OCI-LY1 (cell line): ENCODE results near the gene SLX4IP.

Experiments
- H2AFZ ChIP-seq: fragments of 200-600 bp; sonication (generic), shearing (Covaris generic); 2 replicates; pipeline ENCODE4 v1.6.0; 2014; ENCODE audit warnings: antibody characterized with exemption, mild to moderate bottlenecking, low read length
- H3F3A ChIP-seq: fragments of 200-600 bp; sonication (generic), shearing (Covaris generic); 2 replicates; pipeline ENCODE4 v1.6.0; 2014; ENCODE audit warnings: mild to moderate bottlenecking, antibody characterized with exemption, low read length, moderate library complexity; ENCODE audit not compliant: insufficient read depth
- H3K27ac ChIP-seq: fragments of 200-600 bp; sonication (generic); 2 replicates; pipeline ENCODE4 v1.5.1; 2014; ENCODE audit warnings: low read length, mixed run types, mild to moderate bottlenecking, low read depth; ENCODE audit not compliant: poor library complexity, severe bottlenecking
- H3K27me3 ChIP-seq: fragments of 200-600 bp; sonication (generic); 2 replicates; pipeline ENCODE4 v1.6.0; 2014; ENCODE audit warnings: antibody characterized with exemption, mild to moderate bottlenecking, low read length, moderate library complexity; ENCODE audit not compliant: insufficient read depth
- H3K36me3 ChIP-seq: fragments of 200-600 bp; sonication (generic); 2 replicates; pipeline ENCODE4 v1.6.1; 2014; ENCODE audit warnings: mild to moderate bottlenecking, antibody characterized with exemption, low read length, moderate library complexity, mixed read lengths; ENCODE audit not compliant: insufficient read depth
- H3K4me1 ChIP-seq: fragments of 200-600 bp; sonication (generic); 2 replicates; pipeline ENCODE4 v1.5.1; 2014; ENCODE audit warnings: mild to moderate bottlenecking, low read length, moderate library complexity; ENCODE audit not compliant: insufficient read depth, severe bottlenecking
- H3K4me2 ChIP-seq: fragments of 200-600 bp; sonication (generic), shearing (Covaris generic); 2 replicates; pipeline ENCODE4 v1.6.1; 2014; ENCODE audit warnings: low read length
- H3K4me3 ChIP-seq: fragments of 200-600 bp; sonication (generic); 2 replicates; pipeline ENCODE4 v1.5.1; 2014; ENCODE audit warnings: low read length, low read depth, mild to moderate bottlenecking, mixed read lengths; ENCODE audit not compliant: poor library complexity, severe bottlenecking
- H3K79me2 ChIP-seq: fragments of 200-600 bp; shearing (Covaris generic); 2 replicates; pipeline ENCODE4 v1.6.1; 2016; ENCODE audit warnings: mixed run types, low read length, mixed read lengths; ENCODE audit not compliant: insufficient read depth
- H3K9ac ChIP-seq: fragments of 200-600 bp; sonication (generic), shearing (Covaris generic); 2 replicates; pipeline ENCODE4 v1.6.1; 2014; ENCODE audit warnings: mild to moderate bottlenecking, low read length, mixed read lengths
- H3K9me2 ChIP-seq: fragments of 200-600 bp; sonication (generic), shearing (Covaris generic); 2 replicates; pipeline ENCODE4 v1.6.1; 2014; ENCODE audit warnings: low read depth, mild to moderate bottlenecking, low read length, mixed read lengths
- H3K9me3 ChIP-seq: fragments of 200-600 bp; shearing (Covaris generic); 2 replicates; pipeline ENCODE4 v1.6.1; 2014; ENCODE audit warnings: low read length, mixed read lengths
- H4K20me1 ChIP-seq: fragments of 200-600 bp; sonication (generic), shearing (Covaris generic); 2 replicates; pipeline ENCODE4 v1.6.0; 2016; ENCODE audit warnings: mild to moderate bottlenecking, low read length; ENCODE audit not compliant: insufficient read depth
- EZH2 ChIP-seq: fragments of 200-600 bp; sonication (generic), shearing (Covaris generic); IDR thresholded peaks from 2 replicates; pipeline ENCODE4 v1.8.0; 2017; ENCODE audit warnings: borderline replicate concordance, mixed run types, mild to moderate bottlenecking, antibody characterized with exemption, low read length, moderate library complexity, mixed read lengths
- TF ChIP-seq, protein P1 (sequence below): fragments of 200-600 bp; sonication (generic), shearing (Covaris generic); IDR thresholded peaks from 2 replicates; pipeline ENCODE4 v1.5.1; 2017; ENCODE audit warnings: mild to moderate bottlenecking, antibody characterized with exemption, low read length, moderate library complexity, mixed read lengths

The SLX4IP gene

DNA sequence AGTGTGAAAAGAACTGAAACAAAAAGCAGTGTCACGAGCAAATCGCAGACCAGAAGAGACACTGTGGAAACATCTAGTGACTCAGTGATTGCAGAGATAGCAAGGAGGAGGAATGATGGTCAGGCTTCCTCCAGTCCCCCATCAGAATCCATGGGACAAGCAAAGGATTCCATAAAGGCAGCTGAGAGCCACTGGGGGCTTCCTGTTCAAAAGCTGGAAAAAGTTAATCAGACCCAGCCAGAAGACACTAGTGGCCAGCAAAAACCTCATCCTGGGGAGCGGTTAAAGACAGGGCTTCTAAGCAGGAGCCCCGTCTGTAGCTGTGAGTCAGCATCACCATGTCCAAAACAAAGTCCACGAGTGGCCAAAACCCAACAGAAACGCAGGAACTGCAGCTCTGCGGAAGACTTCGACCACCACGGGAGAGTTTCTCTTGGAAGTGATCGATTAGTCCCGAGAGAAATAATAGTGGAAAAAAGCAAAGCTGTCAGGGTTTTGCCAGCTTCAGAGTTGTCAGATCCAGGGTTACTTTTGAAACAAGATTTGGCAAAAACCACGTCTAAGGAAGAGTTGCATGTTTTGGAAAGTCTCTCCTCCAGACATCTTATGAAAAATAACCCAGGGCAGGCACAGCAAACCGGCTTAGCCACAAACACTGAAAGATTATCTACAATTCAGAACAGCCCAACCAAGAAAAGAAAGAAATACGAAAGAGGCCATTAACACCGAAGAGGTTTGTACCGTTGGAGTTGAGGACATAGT is 187.7 kb downstream of the SLX4IP start:
- Histone ChIP-seq H4K20me1 (no peaks in the 10 kb centered on the region), H3K9me3 (no peaks in the 10 kb centered on the region), H3F3A (no peaks in the 10 kb centered on the region), H3K4me2 (no peak overlapping the region), H3K9me2 (no peaks in the 10 kb centered on the region), H3K4me3 (no peak overlapping the region), H3K79me2 (no peaks in the 10 kb centered on the region), H3K27ac (no peak overlapping the region), H2AFZ (no peak overlapping the region), H3K4me1 (no peaks in the 10 kb centered on the region), H3K36me3 (no peaks in the 10 kb centered on the region), H3K27me3 (no peaks in the 10 kb centered on the region), H3K9ac (no peak overlapping the region)
- TF ChIP-seq EZH2: no peak
- TF ChIP-seq, protein P1, sequence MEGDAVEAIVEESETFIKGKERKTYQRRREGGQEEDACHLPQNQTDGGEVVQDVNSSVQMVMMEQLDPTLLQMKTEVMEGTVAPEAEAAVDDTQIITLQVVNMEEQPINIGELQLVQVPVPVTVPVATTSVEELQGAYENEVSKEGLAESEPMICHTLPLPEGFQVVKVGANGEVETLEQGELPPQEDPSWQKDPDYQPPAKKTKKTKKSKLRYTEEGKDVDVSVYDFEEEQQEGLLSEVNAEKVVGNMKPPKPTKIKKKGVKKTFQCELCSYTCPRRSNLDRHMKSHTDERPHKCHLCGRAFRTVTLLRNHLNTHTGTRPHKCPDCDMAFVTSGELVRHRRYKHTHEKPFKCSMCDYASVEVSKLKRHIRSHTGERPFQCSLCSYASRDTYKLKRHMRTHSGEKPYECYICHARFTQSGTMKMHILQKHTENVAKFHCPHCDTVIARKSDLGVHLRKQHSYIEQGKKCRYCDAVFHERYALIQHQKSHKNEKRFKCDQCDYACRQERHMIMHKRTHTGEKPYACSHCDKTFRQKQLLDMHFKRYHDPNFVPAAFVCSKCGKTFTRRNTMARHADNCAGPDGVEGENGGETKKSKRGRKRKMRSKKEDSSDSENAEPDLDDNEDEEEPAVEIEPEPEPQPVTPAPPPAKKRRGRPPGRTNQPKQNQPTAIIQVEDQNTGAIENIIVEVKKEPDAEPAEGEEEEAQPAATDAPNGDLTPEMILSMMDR: no peak

DNA sequence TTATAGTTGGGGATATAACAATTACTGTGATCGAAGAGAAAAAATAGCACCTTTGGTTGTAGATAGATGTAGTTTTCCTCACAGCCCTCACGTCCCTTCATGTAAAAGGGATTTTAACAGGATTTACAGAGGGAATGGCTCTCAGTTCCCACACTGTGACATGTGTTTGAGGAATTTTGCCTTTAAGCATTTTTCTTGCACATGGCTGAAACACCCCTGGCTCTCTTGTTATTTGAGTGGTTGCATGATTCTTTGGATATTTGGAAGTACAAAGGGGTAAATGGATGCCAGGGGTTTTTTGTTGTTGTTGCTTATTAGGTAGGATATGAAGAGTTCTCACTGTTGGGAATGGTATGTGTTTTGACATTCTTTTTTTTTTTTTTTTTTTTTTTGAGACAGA is 190.5 kb downstream of the SLX4IP start:
- TF ChIP-seq, protein P1: no peak
- TF ChIP-seq EZH2: no peak
- H3K27me3 ChIP-seq: no peaks in the 10 kb centered on the region
- no peak overlapping the region for H2AFZ ChIP-seq
- H3K9me3 ChIP-seq: no peaks in the 10 kb centered on the region
- no peak overlapping the region for H3K27ac ChIP-seq
- H3K36me3 ChIP-seq: no peaks in the 10 kb centered on the region
- H3K4me2 ChIP-seq: no peak overlapping the region
- H3K9ac ChIP-seq: no peak overlapping the region
- no peaks in the 10 kb centered on the region for H3F3A ChIP-seq
- no peaks in the 10 kb centered on the region for H3K79me2 ChIP-seq
- no peaks in the 10 kb centered on the region for H4K20me1 ChIP-seq
- H3K4me3 ChIP-seq: no peak overlapping the region
- no peaks in the 10 kb centered on the region for H3K4me1 ChIP-seq
- no peaks in the 10 kb centered on the region for H3K9me2 ChIP-seq

DNA sequence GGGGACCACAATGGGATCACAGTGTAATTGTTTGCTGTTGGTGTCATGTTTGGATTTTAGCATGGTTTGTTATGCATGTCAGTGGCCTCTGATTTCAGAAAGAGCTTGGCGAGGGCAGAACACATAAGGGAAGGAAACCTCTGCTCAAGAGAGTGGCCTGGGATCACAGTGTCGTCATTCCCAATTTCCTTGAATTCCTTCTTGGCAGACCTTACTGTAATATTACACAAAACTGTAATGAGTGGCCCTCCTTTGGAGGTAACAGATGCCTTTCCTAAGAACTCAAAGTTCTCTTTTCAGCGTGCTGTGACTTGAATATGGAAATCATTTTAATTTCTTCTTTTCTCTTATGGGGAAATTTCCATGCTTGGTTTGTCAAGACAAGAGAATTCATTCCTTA is 191.8 kb downstream of the SLX4IP start:
- no peaks in the 10 kb centered on the region for H3K9me3 ChIP-seq
- H3K79me2 ChIP-seq: no peaks in the 10 kb centered on the region
- no peak overlapping the region for H3K4me3 ChIP-seq
- H3K36me3 ChIP-seq: no peaks in the 10 kb centered on the region
- no peaks in the 10 kb centered on the region for H4K20me1 ChIP-seq
- H3K4me1 ChIP-seq: no peaks in the 10 kb centered on the region
- no peaks in the 10 kb centered on the region for H3K27me3 ChIP-seq
- no peak overlapping the region for H3K4me2 ChIP-seq
- H3K9ac ChIP-seq: no peak overlapping the region
- H2AFZ ChIP-seq: no peak overlapping the region
- no peak overlapping the region for H3K27ac ChIP-seq
- TF ChIP-seq, protein P1: no peak
- TF ChIP-seq EZH2: no peak
- H3K9me2 ChIP-seq: no peaks in the 10 kb centered on the region
- no peaks in the 10 kb centered on the region for H3F3A ChIP-seq
